Measurements from ENCODE around the gene ADI1. TPM values are rescaled to one million over a fixed set of nuclear protein-coding genes. Genes with fewer than 3 reads are reported as not detected.

The ADI1 gene
- total RNA-seq, 1 experiment from 2014 or later, result 69.2 TPM

- no peak for TF ChIP-seq CTCF (IDR thresholded peaks at IDR 0.05; ENCODE audit: insufficient read depth in 1 of 2, low read depth in 1 of 2, low read length in 1 of 2, severe bottlenecking in 1 of 2, unreplicated experiment in 1 of 2)
- Mint-ChIP-seq H3K4me1 (ENCODE audit: low read depth, unreplicated experiment) (no peaks in the 10 kb centered on the region), H3K9me3 (ENCODE audit: unreplicated experiment) (no peaks in the 10 kb centered on the region), H3K4me3 (ENCODE audit: unreplicated experiment) (no peak overlapping the region), H3K27me3 (ENCODE audit: insufficient read depth, unreplicated experiment) (no peaks in the 10 kb centered on the region), H3K27ac (ENCODE audit: unreplicated experiment) (no peak overlapping the region), H3K36me3 (ENCODE audit: insufficient read depth, unreplicated experiment) (peaks cover 22% of the 10 kb centered on the region)
- Histone ChIP-seq H3K36me3 (ENCODE audit: control insufficient read depth, insufficient read depth, low read length) (peaks cover 1% of the 10 kb centered on the region; the same call in 1 of the 2 replicates), H3K9me3 (no peaks in the 10 kb centered on the region), H3K4me1 (peaks cover 14% of the 10 kb centered on the region), H3K4me3 (ENCODE audit: low read depth, low read length) (no peak overlapping the region), H3K27me3 (replicated peaks; ENCODE audit: control insufficient read depth, insufficient read depth, low read length) (no peaks in the 10 kb centered on the region)
- no peak for DNase-seq
- intact Hi-C loops (cut with micrococcal nuclease; ENCODE audit: unreplicated experiment), result no loop called here
- no TSS peak for BruUV-seq (replicated peaks)
- ChIA-PET CTCF (no interaction called here), POLR2A (no interaction called here)
Observed at GRCh38 chr2:3470166-3470651, 49.1 kb downstream of the ADI1 start.

- Mint-ChIP-seq H3K4me3 (ENCODE audit: unreplicated experiment) (no peak overlapping the region), H3K27ac (ENCODE audit: unreplicated experiment) (no peak overlapping the region), H3K9me3 (ENCODE audit: unreplicated experiment) (no peaks in the 10 kb centered on the region), H3K36me3 (ENCODE audit: insufficient read depth, unreplicated experiment) (peaks cover 22% of the 10 kb centered on the region), H3K27me3 (ENCODE audit: insufficient read depth, unreplicated experiment) (no peaks in the 10 kb centered on the region), H3K4me1 (ENCODE audit: low read depth, unreplicated experiment) (no peaks in the 10 kb centered on the region)
- no peaks in the 10 kb centered on the region for H3K9me3 ChIP-seq
- TF ChIP-seq CTCF (IDR thresholded peaks at IDR 0.05; ENCODE audit: insufficient read depth in 1 of 2, low read depth in 1 of 2, low read length in 1 of 2, severe bottlenecking in 1 of 2, unreplicated experiment in 1 of 2), result no peak
- intact Hi-C loops (cut with micrococcal nuclease; ENCODE audit: unreplicated experiment), result loop anchor here (5.0 kb wide), 1 partner anchor 183 kb away; no protein-coding TSS in a partner anchor
- no peak overlapping the region for H3K4me3 ChIP-seq (ENCODE audit: low read depth, low read length)
- BruUV-seq (replicated peaks), result no TSS peak
- POLR2A ChIA-PET, result no interaction called here
- CTCF ChIA-PET, result no interaction called here
- H3K4me1 ChIP-seq, result peaks cover 20% of the 10 kb centered on the region
- no peaks in the 10 kb centered on the region for H3K27me3 ChIP-seq (replicated peaks; ENCODE audit: control insufficient read depth, insufficient read depth, low read length)
- DNase-seq, result no peak
- H3K36me3 ChIP-seq (ENCODE audit: control insufficient read depth, insufficient read depth, low read length), result peaks cover 3% of the 10 kb centered on the region; the same call in 1 of the 2 replicates
Observed at GRCh38 chr2:3469486-3469885, 49.8 kb downstream of the ADI1 start.

DNA sequence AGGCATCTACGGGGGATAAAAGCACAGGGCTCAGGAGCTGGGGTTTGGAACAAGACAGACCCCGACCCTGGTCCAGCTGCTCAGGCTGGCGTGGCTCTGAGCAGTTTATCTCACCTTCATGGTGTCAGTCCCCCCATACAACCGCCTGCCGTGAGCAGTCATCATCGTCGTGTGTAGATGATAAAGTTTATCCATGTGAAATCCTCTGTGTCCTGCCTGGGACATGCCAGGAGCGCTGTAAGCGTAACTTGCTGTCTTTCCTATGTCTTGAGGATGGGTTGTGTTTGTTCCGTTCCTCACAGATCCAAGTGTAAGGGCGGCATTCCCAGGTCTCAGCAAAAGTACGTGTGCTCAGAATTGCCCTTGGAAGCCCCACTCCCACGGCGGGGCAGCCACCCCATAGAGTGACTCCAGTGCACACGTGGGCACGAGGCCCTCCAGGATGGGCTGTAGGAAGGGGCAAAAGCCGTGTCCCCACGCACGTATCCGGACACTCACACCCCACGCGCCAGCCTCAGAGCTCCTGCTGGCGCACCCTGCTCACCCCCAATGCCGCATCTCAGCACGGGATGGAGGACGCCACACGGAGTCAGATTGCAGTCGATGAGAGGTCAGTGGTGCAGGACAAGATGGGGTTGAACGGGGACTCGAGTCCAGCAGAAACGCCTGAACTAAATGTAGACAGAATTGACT is 50.9 kb downstream of the ADI1 start:
- H3K36me3 ChIP-seq (ENCODE audit: control insufficient read depth, insufficient read depth, low read length), result peaks cover 3% of the 10 kb centered on the region; the same call in 1 of the 2 replicates
- H3K4me3 ChIP-seq (ENCODE audit: low read depth, low read length), result no peak overlapping the region
- CTCF ChIA-PET, result no interaction called here
- no peak for TF ChIP-seq CTCF (IDR thresholded peaks at IDR 0.05; ENCODE audit: insufficient read depth in 1 of 2, low read depth in 1 of 2, low read length in 1 of 2, severe bottlenecking in 1 of 2, unreplicated experiment in 1 of 2)
- H3K27me3 ChIP-seq (replicated peaks; ENCODE audit: control insufficient read depth, insufficient read depth, low read length), result no peaks in the 10 kb centered on the region
- POLR2A ChIA-PET, result no interaction called here
- Mint-ChIP-seq H3K4me3 (ENCODE audit: unreplicated experiment) (no peak overlapping the region), H3K27ac (ENCODE audit: unreplicated experiment) (peak overlapping the region; percentile 36), H3K9me3 (ENCODE audit: unreplicated experiment) (no peaks in the 10 kb centered on the region), H3K4me1 (ENCODE audit: low read depth, unreplicated experiment) (no peaks in the 10 kb centered on the region), H3K36me3 (ENCODE audit: insufficient read depth, unreplicated experiment) (peaks cover 24% of the 10 kb centered on the region), H3K27me3 (ENCODE audit: insufficient read depth, unreplicated experiment) (no peaks in the 10 kb centered on the region)
- intact Hi-C loops (cut with micrococcal nuclease; ENCODE audit: unreplicated experiment), result loop anchor here (5.0 kb wide), 1 partner anchor 184 kb away; no protein-coding TSS in a partner anchor
- BruUV-seq (replicated peaks), result no TSS peak
- DNase-seq, result no peak
- peaks cover 20% of the 10 kb centered on the region for H3K4me1 ChIP-seq
- H3K9me3 ChIP-seq, result no peaks in the 10 kb centered on the region

All from Caco-2 (cell line).